HG02571 (cell line): ENCODE measurements around the gene SEC31A.

Experiments used
- ATAC-seq: cut with Tn5 transposase; IDR thresholded peaks from one replicate; pipeline ENCODE4 v1.9.1; 2021; ENCODE audit warnings: mild to moderate bottlenecking, moderate library complexity; ENCODE audit not compliant: unreplicated experiment

SEC31A gene

GRCh38 chr4:82776925-82777542, 113.9 kb downstream of the SEC31A start:
- no peak for ATAC-seq

DNA sequence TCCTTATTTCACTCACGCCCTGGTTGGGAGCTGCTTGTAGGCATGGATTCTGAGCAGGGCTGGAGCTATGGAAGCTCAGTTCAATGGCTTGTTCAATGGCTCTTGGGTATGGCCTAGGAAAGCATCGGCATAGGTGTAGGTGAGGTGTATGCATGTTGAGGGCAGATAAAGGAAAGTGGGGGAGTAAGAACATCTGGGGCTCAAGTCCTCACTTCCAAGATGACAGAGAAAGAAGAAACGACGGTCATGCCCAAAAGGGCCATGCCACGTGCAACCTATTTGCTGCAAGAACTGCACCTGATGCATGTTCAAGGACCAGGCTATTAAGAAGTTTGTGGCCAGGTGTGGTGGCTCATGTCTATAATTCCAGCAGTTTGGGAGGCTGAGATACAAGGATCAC, 115.7 kb downstream of the SEC31A start:
- ATAC-seq = no peak

GRCh38 chr4:82774711-82775171, 116.2 kb downstream of the SEC31A start:
- ATAC-seq = no peak

DNA sequence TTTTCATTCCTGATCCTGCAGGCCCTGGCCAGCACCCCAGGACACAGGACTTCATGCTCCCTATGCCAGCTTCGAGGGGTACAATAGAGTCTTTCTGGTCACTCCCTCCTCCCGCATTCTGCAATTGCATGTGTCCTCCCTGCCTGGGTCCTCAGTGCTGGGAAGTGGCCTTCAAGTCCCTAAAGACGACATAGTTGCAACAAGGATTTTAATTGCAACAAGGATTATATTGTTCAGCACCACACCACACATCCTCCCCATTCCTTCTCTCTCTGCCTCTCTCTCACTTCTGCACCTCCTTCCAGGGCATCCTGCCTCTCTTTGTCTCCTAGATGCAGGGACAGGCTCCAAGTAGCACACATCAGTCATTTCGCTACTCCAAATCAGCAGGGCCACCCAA, 117.9 kb downstream of the SEC31A start:
- no peak for ATAC-seq

DNA sequence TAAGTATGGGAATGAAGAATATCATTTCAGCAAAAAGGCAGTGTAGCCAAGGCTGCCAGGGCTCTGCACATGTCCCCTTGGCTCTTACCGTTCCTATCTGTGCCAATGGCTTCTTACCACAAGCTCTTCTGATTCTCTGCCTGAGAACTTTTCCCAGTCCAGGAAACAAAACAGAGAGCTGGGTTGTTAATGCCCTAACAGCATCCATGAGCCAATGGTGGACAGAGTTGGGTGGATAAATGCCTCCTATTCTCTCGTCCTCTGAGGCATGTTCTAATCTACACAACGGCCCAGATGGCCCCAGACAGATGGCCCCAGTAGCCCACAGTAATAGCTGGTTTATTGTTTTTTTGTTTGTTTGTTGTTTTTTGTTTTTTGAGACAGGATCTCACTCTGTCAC, 120.3 kb downstream of the SEC31A start:
- no peak for ATAC-seq
